Head of caudate nucleus (tissue), 42 donors: ENCODE measurements around the gene CTNNA3.

Experiments
- DNase-seq, 42 donors: peaks; one replicate each; pipeline versions ENCODE4 v3.0.0 to v3.0.0-alpha.2; 2020 to 2021; ENCODE audit warnings: mixed read lengths in 7 of 42
- intact Hi-C: fragments of 100-400 bp; cut with DNase I; formaldehyde crosslinking; loops from one replicate; pipeline ENCODE4 v1.15.0; 2022

Gene CTNNA3

GRCh38 chr10:67668448-67668847 lies 27.5 kb downstream of the CTNNA3 start:
- DNase-seq = no peak
- intact Hi-C loops = loop anchor here (2.0 to 5.0 kb wide), 2 partner anchors 94 to 112 kb away; no protein-coding TSS in a partner anchor

- intact Hi-C loops = loop anchor here (5.0 kb wide), 1 partner anchor 95 kb away; no protein-coding TSS in a partner anchor
Measured at GRCh38 chr10:67667035-67667425, 29.0 kb downstream of the CTNNA3 start.

GRCh38 chr10:67666416-67667034 lies 29.5 kb downstream of the CTNNA3 start:
- intact Hi-C loops = loop anchor here (5.0 kb wide), 1 partner anchor 96 kb away; no protein-coding TSS in a partner anchor
- no peak for DNase-seq

More at GRCh38 chr10:67667035-67667425, 29.0 kb downstream of the CTNNA3 start:
- DNase-seq = no peak

DNA sequence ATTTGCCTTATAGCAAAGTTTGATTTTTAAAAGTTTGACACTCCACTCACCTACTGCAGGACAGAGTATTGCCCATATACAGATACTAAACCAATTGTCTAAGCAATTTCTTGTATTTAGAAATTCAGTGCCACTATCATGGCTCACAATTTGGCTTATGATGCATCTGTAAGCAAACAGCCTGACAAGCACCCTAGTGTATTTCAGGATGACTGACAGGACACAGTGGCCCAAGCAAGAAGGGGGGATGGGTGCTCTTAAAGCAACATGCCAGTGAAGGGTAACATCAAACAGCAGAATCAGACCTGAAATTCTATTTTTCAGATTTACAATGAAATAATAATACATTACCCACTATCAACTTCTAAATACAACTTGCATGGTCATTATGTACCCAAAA lies 30.5 kb downstream of the CTNNA3 start:
- DNase-seq = peak; percentile 25 to 94 (median 76)
- intact Hi-C loops = loop anchor here (5.0 kb wide), 1 partner anchor 97 kb away; no protein-coding TSS in a partner anchor

- intact Hi-C loops = loop anchor here (5.0 kb wide), 1 partner anchor 97 kb away; no protein-coding TSS in a partner anchor
- no peak for DNase-seq
Measured at GRCh38 chr10:67664942-67665341, 31.1 kb downstream of the CTNNA3 start.

GRCh38 chr10:67663449-67664087 lies 32.4 kb downstream of the CTNNA3 start:
- intact Hi-C loops = no loop called here
- DNase-seq = peak; percentile 16 to 86 (median 68)

- intact Hi-C loops = no loop called here
- no peak for DNase-seq
Measured at GRCh38 chr10:67662415-67662814, 33.6 kb downstream of the CTNNA3 start.

DNA sequence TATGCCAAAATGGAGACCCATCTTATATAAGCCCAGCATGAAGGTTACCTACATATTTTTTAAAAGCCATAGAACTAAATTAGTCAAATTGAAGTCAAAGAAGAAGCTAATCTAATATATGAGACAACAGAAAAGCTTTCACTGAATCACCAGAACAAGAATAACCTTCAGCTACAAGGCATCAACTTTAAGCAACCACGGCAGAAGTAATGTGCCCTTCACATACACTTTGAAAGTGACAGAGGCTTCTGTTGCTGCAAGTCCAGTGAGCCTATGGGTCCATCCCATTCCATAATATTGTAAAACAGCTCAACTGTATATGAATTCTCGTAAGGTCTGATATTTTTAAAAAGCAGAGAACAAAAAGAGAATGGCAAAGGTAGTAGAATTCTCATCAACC lies 36.5 kb downstream of the CTNNA3 start:
- no peak for DNase-seq
- intact Hi-C loops = no loop called here

GRCh38 chr10:67657775-67658174 lies 38.2 kb downstream of the CTNNA3 start:
- DNase-seq = peak in 39 of 42 donors; percentile 7 to 84 (median 49)
- intact Hi-C loops = no loop called here

- DNase-seq = peak in 2 of 42 donors; percentile 20 to 46
Measured at GRCh38 chr10:67650558-67650957, 45.4 kb downstream of the CTNNA3 start.

GRCh38 chr10:67648613-67649229 lies 47.3 kb downstream of the CTNNA3 start:
- intact Hi-C loops = no loop called here
- DNase-seq = no peak

More at GRCh38 chr10:67650558-67650957, 45.4 kb downstream of the CTNNA3 start:
- intact Hi-C loops = no loop called here

DNA sequence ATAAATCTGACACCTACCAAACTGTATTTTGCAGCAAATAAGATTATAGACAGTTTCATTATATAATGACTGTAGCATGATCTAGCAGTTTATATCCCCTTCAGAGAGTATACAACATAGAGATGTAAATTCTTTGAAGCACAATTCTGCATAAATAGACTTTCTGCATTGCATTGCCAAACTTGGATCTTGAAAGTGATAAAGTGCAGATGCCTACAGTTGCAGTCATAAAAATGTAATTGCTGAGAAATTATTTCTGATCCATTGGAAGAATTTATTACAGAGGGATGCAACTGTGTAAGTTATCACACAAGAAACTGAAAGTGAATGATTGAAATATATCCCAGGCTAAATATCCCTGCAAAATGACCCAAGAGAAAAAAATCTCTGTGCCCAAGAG lies 65.1 kb downstream of the CTNNA3 start:
- DNase-seq = no peak
- intact Hi-C loops = no loop called here

DNA sequence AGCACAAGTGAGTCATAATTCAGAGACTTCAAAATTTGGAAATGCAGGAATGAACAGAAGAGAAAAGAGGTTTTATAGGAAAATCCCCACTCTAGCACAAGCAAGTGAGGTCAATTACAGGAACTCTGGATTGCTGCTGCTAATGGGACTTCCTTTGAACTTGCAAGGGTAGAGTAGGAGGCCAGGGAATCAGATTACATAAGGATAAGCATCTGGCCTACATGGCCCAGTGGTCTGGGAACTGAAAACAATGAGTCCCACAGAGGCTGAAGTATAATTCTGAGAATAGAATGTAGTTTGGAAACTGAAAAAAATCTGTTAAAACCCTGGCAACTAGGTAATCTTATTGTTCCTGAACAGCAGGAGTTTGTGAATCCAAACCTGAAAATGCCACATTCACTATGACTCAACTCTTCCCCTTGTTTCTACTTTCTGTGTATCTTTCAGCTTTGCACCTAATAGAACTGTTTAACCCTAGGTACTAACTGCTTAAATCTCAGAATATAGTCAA lies 66.5 kb downstream of the CTNNA3 start:
- intact Hi-C loops = no loop called here
- no peak for DNase-seq

DNA sequence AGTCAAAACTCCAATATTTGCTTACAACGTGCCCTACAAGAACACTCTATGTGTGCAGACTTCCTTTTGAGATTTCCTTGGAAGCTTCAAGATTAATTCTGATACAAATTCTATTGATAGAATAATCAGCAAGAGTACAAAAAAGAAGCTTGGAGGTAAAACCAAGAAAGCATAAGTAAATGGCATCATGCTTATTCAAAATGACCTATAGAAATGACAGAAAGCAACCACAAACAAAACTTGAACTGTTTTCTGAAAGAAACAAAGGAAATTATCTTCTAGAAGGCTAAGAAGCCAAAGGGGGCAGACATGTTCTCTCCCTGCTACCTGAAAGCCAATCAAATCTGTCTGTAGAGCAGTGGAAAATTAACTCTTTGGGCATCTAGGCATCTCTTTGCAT lies 73.0 kb downstream of the CTNNA3 start:
- intact Hi-C loops = no loop called here

GRCh38 chr10:67622511-67622910 lies 73.5 kb downstream of the CTNNA3 start:
- intact Hi-C loops = no loop called here
- no peak for DNase-seq

More for the DNA sequence above, 73.0 kb downstream of the CTNNA3 start:
- no peak for DNase-seq

DNA sequence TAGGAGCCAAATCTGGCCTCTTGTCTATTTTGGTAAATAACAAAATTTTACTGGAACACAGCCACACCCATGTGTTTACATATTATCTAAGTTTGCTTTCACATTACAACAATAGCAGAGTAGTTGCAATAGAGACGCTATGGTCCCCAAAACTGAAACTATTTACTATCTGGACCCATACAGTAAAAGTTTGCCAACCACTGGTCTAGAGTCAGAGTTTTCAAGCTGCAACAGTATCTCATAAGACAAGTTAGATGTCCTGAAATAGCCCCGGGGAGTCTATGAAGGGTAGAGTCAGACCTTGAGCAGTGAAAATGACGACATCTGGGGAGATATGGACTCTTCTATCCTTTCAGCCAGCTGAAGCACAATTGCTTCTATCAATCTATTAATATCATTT lies 74.2 kb downstream of the CTNNA3 start:
- DNase-seq = no peak
- intact Hi-C loops = no loop called here

DNA sequence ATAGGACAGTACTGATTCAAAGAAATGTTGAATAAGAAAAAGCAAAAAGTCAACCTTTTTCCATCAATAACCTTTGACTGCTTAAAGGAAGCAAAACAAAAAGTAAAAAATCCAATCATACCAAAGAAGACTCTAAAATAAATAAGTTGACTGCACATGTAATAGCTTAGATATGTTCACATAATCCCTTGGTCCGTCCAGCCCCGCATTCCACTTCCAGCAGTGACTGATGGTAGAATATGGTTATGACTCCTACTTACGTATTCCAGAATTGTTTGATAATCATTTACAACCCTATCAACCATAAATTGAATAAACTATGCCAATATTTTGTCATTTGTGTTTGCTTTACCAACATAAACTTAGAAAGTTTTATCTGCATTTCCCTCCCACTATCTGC lies 77.9 kb downstream of the CTNNA3 start:
- no peak for DNase-seq
- intact Hi-C loops = no loop called here

DNA sequence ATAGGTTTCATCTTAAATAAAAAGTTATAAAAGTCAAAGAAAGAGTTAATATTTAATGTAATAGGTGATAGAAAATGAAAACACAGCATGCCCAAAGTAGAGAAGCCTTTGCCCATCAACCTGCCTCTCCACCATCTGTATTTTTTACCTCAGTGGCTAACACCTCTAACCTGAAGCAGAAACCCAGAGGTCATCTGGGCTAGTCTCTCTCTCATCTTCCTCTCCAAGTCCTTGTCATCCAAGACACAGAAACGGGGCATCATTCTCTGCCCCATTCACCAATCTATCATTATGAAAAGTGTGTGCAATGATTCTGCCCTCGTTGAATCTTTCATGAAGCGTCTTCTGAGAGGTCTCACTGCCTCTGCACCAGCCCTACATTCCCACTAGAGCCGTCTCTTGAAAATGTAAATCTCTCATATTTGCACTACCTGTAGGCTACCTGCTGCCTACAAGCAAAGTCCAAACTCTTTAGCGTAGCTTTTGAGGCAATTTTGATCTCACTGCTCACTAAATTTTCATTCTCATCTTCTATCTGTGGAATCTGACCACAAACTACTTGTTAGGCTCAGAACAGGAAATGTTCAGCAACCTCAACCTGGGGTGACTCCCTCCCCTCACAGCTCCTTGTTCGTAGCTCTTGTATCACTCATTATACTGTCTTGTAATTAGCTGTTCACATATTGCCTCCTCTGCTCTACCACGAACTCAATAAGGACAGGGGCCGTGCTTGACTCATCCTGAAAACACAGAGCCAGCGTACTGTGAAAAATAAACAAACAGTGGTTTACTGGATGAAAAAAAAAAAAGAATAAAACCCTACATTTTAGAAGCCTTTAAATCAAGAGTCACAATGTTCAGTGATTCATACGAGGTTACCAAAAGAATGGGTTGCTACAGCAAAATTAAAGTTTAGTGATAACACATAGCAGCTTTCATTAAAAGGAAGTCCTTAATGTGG lies 83.1 kb downstream of the CTNNA3 start:
- no peak for DNase-seq
- intact Hi-C loops = no loop called here

GRCh38 chr10:67612176-67612575 lies 83.8 kb downstream of the CTNNA3 start:
- intact Hi-C loops = no loop called here
- DNase-seq = no peak
